SIG-M5 treated with dmso at 0.1 percent for 504 hours (cell line): Measurements from ENCODE around the gene B9D1.

Experiments used
- DNase-seq: peaks from one replicate; lab custom pipeline; 2025; ENCODE audit not compliant: unreplicated experiment; lab: John Stamatoyannopoulos, UW

B9D1 gene

DNA sequence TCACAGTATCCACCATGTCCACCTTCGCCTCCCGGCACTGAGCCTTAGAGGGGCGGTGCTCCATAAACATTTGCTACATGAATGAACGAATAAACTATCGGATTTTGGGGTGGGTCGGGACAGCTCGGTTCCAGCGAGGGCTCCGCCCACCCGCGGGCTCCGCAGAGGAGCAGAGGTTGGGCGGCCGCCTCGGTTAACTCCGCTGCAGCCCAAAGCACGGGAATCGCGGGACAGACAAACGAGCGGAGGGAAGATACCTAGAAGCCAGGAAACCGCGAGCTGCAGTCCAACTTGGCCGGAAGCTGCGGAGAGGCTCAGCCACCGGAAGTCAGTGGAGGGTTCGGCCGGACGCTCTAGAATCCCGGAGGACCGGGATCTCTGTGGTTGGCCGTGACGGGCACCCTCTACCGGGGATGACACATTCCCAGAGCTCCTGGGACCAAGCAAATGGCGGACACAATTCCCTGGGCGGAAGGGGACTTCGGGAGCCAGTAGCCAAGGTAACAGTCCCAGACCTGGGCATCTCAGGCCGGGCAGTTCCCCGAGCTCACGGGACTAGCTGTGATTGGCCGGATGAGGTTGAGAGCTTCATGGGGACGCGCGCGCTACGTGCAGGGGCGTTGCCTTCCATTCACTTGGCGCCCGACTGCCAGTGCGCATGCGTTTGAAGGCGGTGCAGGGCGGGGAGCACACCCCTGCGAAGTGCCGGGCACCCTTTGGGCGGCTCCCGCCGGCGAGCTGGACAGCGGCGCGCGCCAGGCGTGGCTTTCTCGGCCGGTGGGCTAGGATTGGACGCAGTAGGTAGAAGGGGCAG lies 15.3 kb upstream of the B9D1 start:
- peak; percentile 98 for DNase-seq

GRCh38 chr17:19376811-19377210 lies 14.3 kb upstream of the B9D1 start:
- DNase-seq, result no peak

- no peak for DNase-seq
Observed at GRCh38 chr17:19375732-19376131, 13.2 kb upstream of the B9D1 start.

DNA sequence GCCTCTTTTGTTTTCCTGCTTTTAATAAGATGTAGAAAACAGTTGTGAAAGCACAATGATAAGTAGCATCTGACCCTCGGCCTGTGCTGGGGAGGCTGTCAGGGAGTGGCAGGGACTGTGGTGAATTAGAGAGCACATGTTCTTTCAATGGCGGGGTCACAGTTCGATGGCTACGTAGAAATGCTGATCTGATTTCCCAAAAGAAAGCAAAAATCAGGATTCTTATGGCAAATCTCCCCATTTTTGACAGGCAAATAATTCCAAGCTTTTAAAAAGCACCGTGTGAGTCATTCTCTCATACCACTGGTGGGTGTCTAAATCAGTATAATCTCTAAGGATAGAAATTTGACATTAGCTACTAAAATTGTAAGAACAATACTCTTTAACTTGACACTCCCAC lies 11.6 kb upstream of the B9D1 start:
- DNase-seq, result no peak

GRCh38 chr17:19372866-19373504 lies 10.5 kb upstream of the B9D1 start:
- peak; percentile 22 for DNase-seq

- no peak for DNase-seq
Observed at GRCh38 chr17:19372439-19372838, 9.9 kb upstream of the B9D1 start.

- no peak for DNase-seq
Observed at GRCh38 chr17:19372011-19372370, 9.5 kb upstream of the B9D1 start.

DNA sequence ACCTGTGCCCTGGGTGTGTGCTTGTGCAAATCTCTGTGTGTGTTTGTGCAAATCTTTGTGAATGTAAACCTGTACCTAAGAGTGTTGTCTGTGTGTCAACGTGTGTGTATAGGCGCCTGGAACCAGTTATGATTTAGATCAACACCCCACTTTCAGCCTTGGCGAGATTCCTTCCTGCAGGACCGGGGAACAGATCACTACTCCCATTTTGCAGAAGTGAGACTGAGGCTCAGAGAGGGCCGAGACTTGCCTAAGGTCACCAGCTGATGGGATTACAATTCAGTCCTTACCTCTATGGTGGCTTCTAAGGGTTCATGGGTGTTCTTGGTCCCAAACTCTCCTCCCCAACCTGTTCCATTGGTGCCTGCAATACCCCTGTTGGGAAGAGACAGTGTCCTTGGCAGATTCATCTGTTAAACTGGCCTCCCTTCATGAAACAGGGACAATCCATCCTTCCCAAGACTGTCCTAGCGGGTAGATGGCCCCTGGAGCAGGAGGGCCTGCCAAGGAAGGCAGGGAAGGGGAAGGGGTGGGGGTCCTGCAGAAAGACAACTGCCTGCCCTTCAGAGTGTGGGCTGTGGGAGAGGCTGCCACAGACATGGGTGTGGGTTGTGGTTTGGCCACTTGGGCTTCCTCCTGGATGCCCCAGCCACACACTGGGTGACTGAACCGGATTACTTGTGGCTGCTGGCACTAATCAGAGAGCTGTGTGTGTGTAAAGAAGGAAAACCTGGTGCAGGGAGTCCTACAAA lies 8.9 kb upstream of the B9D1 start:
- DNase-seq, result no peak

DNA sequence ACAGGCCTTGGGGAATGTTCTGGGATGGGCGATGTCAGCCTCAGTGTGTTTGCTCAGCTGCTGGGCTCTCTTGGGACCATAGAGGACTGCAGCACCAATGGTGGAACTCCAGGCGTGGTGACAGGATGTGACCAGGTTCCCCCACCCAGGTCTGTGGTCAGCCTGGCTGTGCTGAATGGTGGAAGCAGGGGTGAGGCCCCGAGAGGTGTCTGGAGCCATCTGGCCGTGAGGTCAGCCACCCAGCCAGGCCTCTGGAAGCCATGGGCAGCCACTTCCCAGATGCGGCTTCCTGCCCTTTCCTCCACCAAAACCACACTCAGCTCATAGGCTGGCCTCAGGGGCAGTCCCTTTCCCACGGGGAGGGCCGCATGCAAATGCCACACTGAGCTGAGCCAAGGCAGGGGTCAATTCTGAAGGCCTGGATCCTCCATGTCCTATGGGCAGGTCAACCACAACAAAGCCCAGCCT lies 8.0 kb upstream of the B9D1 start:
- DNase-seq, result no peak

GRCh38 chr17:19369846-19370492 lies 7.4 kb upstream of the B9D1 start:
- DNase-seq, result no peak

DNA sequence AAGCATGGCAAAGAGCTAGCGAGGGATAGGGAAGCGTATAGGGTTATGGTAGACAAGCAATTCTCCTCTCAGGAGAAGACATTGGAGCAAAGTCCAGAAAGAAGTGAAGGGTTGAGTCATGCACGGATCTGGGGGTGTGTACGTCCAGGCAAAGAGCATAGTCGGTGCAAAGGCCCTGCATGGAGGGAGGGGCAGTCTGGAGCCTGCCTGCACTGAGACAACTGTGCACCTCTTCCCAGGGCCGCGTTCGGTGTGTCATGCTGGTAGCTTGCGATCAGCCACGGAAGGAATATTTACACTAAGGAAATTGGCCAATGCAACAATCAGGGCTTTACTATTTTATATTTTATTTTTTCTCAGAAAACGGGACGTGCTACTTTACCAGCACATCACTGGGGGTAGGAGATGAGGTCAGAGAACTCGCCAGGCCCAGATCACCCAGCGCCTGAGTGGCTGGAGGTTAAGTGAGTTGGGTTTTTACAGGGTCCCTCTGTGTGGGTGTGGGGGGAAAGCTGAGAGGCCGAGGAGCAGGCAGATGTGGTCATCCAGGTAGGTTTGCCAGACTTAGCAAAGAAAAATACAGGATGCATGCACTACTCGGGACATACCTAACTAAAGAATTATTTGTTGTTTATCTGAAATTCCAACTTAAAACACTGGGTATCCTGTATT lies 6.7 kb upstream of the B9D1 start:
- DNase-seq, result no peak

DNA sequence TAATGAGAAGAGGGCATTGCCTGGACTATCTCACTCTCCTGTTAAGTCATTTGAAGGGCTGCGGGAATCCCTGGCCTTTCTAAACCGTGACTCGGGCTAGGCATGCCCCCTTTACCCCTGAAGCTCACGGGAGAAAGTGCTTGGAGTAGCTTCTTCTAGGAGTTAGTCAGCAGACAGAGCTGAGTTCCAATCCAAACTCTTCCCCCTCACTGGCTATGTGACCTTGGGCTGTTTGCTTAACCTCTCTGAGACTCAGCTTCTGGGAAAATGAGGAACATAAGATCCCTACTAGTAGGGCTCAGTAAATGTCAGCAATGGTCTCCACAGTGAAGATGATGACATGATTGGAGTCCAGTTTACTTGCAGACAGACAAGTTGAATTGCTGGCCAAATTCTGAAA lies 5.7 kb upstream of the B9D1 start:
- DNase-seq, result no peak

- no peak for DNase-seq
Observed at GRCh38 chr17:19366637-19366972, 4.1 kb upstream of the B9D1 start.

GRCh38 chr17:19365833-19366636 lies 3.5 kb upstream of the B9D1 start:
- no peak for DNase-seq

DNA sequence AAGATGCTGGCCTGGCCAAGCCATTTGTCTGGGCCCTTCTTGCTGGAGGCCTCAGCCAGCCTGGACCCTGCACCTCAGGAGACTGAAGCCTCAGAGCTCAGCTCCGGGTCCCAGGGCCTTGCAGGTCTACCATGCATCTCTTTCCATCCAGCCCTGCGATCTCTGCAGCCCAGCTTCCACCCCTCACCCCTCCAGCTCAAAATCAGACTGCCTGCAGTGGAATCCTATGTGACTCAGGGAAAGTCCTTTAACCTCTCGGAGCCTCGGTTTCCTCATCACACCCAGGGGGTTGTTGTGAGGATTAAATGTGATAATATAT lies 2.9 kb upstream of the B9D1 start:
- DNase-seq, result no peak

GRCh38 chr17:19364699-19365498 lies 2.4 kb upstream of the B9D1 start:
- DNase-seq, result no peak

DNA sequence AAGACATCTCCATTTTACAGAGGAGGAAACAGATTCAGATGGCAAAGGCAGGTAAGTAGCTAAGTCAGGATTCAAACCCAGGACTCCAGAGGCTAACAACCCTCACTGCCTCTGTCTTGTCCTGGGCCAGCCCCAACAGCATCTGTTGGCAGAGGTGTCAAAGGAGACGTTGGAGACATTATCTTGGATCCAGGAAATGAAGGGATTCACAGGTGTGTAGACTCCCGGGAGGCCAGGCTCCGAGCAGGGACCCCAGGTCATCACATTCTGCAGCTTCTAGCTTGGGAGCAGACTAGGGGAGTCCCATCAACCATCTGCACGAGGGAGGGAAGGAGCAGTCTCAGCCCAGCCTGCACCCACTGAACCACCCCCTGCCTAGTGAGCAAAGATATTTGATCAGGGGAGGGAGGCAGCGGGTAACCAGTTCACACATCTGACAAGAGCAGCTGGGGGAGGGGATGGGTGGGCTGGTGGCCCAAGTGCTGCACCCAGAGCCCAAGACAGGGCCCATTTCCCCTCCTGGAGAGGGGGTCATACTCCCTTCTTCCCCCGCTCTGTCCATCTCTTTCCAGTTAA lies 1.0 kb upstream of the B9D1 start:
- DNase-seq, result no peak

GRCh38 chr17:19363114-19363438 lies 553 bp upstream of the B9D1 start:
- DNase-seq, result no peak

GRCh38 chr17:19361944-19362276 lies 613 bp downstream of the B9D1 start:
- DNase-seq, result no peak

DNA sequence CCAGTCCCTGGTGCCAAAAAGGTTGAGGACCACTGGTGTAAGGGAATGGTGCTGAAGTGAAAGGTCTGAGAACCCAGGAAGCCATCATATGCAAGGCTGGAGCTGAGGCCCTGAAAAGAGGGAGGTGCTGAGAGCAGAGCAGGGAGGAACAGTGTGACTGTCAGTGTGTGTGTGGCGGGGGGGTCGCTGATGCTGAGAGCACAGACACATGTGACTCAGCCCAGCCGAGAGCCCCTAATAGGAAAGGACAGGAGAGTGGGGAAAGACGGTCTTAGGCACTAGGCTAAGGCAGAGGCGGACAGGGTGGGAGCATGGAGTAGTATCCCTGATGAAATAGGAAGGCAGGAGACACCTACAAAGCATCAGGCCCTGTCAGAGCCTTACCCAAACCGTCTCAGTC lies 1.2 kb downstream of the B9D1 start:
- DNase-seq, result peak; percentile 15
